SU-DHL-6 (cell line): ENCODE results near the gene IKZF2.

ENCODE experiments used
- H2AFZ ChIP-seq: fragments of 200-600 bp; sonication (generic); 2 replicates; pipeline ENCODE4 v1.6.1; 2014; ENCODE audit warnings: low read depth, mild to moderate bottlenecking, moderate library complexity, mixed read lengths, antibody characterized with exemption, low read length; ENCODE audit not compliant: severe bottlenecking
- H3F3A ChIP-seq: fragments of 200-600 bp; shearing (Covaris generic); 2 replicates; pipeline ENCODE4 v1.6.0; 2016; ENCODE audit warnings: antibody characterized with exemption, mild to moderate bottlenecking; ENCODE audit not compliant: insufficient read depth
- H3K27ac ChIP-seq: fragments of 200-600 bp; sonication (generic); 2 replicates; pipeline ENCODE4 v1.5.1; 2016; ENCODE audit warnings: low read depth, mild to moderate bottlenecking, low read length, moderate library complexity, mixed read lengths
- H3K27me3 ChIP-seq: fragments of 200-600 bp; sonication (generic), shearing (Covaris generic); 2 replicates; pipeline ENCODE4 v1.6.0; 2014; ENCODE audit warnings: mild to moderate bottlenecking, low read length
- H3K36me3 ChIP-seq: fragments of 200-600 bp; sonication (generic); 2 replicates; pipeline ENCODE4 v1.6.1; 2014; ENCODE audit warnings: mild to moderate bottlenecking, low read length, mixed read lengths
- H3K4me2 ChIP-seq: fragments of 300-600, 200-600 bp; shearing (Covaris generic), sonication (generic); 2 replicates; pipeline ENCODE4 v1.6.0; 2014; ENCODE audit warnings: low read length, low read depth, mild to moderate bottlenecking; ENCODE audit not compliant: poor library complexity, severe bottlenecking
- H3K4me3 ChIP-seq: fragments of 200-600 bp; sonication (generic); 2 replicates; pipeline ENCODE4 v1.5.1; 2014; ENCODE audit warnings: antibody characterized with exemption, low read length, mild to moderate bottlenecking, mixed read lengths; ENCODE audit not compliant: insufficient read depth, poor library complexity, severe bottlenecking
- H3K79me2 ChIP-seq: fragments of 200-600 bp; sonication (generic); 2 replicates; pipeline ENCODE4 v1.6.1; 2014; ENCODE audit warnings: mild to moderate bottlenecking, low read length, moderate library complexity; ENCODE audit not compliant: insufficient read depth
- H3K9ac ChIP-seq: fragments of 200-600 bp; sonication (generic); 2 replicates; pipeline ENCODE4 v1.7.0; 2014; ENCODE audit warnings: mild to moderate bottlenecking, low read length
- H3K9me2 ChIP-seq: fragments of 200-600 bp; sonication (generic); replicated peaks from 2 replicates; pipeline ENCODE4 v1.6.1; 2014; ENCODE audit warnings: low read length; ENCODE audit not compliant: insufficient read depth
- H3K9me3 ChIP-seq: fragments of 200-600 bp; sonication (generic); 2 replicates; pipeline ENCODE4 v1.6.1; 2014; ENCODE audit warnings: low read length, mixed read lengths; ENCODE audit not compliant: insufficient read depth
- H4K20me1 ChIP-seq: fragments of 200-600 bp; sonication (generic); 2 replicates; pipeline ENCODE4 v1.6.1; 2014; ENCODE audit warnings: low read depth, mild to moderate bottlenecking, antibody characterized with exemption, low read length, moderate library complexity, mixed read lengths
- EZH2phosphoT487 ChIP-seq: fragments of 200-600 bp; sonication (generic), shearing (Covaris generic); conservative IDR thresholded peaks from 2 replicates; pipeline ENCODE4 v1.6.1; 2018; ENCODE audit warnings: mild to moderate bottlenecking, antibody characterized with exemption, low read length, moderate library complexity, mixed read lengths
- TF ChIP-seq, protein P1 (sequence below): fragments of 200-600 bp; sonication (generic); IDR thresholded peaks from one replicate; pipeline ENCODE4 v1.5.1; 2017; ENCODE audit warnings: antibody characterized with exemption, mild to moderate bottlenecking, low read length, moderate library complexity; ENCODE audit not compliant: insufficient read depth, poor library complexity, severe bottlenecking

Gene IKZF2

DNA sequence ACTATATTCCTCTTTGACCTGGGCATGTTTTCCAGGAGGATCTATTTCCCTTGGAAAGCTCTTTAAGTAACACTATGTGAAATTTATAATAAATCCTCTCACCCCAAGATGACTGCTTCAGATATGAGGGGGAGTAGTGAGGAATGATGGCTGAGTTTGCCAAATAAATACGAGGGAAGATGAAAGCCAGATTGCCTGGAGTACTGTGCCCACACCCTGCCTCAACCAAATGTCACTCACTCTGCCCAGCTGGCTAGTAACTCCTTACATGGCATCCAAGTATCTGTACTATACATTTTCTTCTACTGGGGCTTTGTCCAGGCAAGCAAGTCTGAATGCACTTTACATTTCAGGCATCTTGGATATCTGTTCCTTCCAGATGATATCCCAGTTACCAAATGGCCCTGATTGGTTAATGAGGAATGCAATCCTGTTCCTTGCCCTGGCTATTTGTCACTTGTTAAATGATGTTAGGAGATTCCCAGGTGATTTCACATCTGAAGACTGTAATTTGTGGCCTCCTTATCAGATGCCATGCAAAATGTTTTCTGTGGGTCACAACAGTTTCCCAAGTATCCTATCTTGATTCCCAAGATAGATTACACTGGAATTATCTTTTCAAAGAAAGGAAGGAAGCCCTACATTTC, 191.8 kb downstream of the IKZF2 start:
- Histone ChIP-seq H3K27me3 (no peaks in the 10 kb centered on the region), H4K20me1 (no peaks in the 10 kb centered on the region), H3K9me2 (no peaks in the 10 kb centered on the region), H3K9ac (no peak overlapping the region), H3K36me3 (0 out of 2 replicates have a peak, but pooled peaks cover 8% of the 10 kb centered on the region), H3K4me3 (no peak overlapping the region), H3K27ac (no peak overlapping the region), H2AFZ (no peak overlapping the region), H3F3A (no peaks in the 10 kb centered on the region), H3K9me3 (no peaks in the 10 kb centered on the region), H3K4me2 (no peak overlapping the region), H3K79me2 (no peaks in the 10 kb centered on the region)
- no peak for TF ChIP-seq EZH2phosphoT487
- TF ChIP-seq, protein P1, sequence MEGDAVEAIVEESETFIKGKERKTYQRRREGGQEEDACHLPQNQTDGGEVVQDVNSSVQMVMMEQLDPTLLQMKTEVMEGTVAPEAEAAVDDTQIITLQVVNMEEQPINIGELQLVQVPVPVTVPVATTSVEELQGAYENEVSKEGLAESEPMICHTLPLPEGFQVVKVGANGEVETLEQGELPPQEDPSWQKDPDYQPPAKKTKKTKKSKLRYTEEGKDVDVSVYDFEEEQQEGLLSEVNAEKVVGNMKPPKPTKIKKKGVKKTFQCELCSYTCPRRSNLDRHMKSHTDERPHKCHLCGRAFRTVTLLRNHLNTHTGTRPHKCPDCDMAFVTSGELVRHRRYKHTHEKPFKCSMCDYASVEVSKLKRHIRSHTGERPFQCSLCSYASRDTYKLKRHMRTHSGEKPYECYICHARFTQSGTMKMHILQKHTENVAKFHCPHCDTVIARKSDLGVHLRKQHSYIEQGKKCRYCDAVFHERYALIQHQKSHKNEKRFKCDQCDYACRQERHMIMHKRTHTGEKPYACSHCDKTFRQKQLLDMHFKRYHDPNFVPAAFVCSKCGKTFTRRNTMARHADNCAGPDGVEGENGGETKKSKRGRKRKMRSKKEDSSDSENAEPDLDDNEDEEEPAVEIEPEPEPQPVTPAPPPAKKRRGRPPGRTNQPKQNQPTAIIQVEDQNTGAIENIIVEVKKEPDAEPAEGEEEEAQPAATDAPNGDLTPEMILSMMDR: no peak

DNA sequence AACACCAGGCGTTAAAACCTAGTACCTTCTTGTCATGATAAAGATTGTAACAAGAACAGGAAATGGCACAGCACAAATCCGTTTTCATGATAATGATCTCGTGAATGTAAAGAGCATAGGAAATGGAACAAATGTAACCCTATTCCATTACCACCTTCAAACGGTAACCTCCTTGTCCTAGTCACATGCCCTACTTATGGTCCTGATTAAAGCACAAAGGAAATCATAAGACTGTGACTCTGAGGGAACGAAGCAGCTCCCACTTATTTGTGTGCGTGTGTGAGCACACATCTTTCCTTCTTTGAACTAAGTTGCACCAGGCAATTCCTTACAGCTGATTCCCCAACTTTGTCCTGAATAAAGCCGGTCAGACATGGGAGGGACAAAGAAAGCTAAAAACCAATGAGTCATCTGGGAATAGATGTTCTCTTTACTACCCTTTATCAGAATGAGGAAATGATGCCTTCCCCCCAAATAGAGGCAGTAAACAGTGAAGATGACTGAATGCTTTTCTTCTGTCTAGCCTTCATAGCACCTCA, 192.6 kb downstream of the IKZF2 start:
- no peaks in the 10 kb centered on the region for H3K9me2 ChIP-seq
- 0 out of 2 replicates have a peak, but pooled peaks cover 8% of the 10 kb centered on the region for H3K36me3 ChIP-seq
- no peaks in the 10 kb centered on the region for H3K79me2 ChIP-seq
- H3K27ac ChIP-seq: no peak overlapping the region
- H3F3A ChIP-seq: no peaks in the 10 kb centered on the region
- H4K20me1 ChIP-seq: no peaks in the 10 kb centered on the region
- H3K4me3 ChIP-seq: no peak overlapping the region
- no peak overlapping the region for H2AFZ ChIP-seq
- no peak for TF ChIP-seq EZH2phosphoT487
- TF ChIP-seq, protein P1: no peak
- no peaks in the 10 kb centered on the region for H3K9me3 ChIP-seq
- H3K27me3 ChIP-seq: no peaks in the 10 kb centered on the region
- H3K9ac ChIP-seq: no peak overlapping the region
- H3K4me2 ChIP-seq: no peak overlapping the region

DNA sequence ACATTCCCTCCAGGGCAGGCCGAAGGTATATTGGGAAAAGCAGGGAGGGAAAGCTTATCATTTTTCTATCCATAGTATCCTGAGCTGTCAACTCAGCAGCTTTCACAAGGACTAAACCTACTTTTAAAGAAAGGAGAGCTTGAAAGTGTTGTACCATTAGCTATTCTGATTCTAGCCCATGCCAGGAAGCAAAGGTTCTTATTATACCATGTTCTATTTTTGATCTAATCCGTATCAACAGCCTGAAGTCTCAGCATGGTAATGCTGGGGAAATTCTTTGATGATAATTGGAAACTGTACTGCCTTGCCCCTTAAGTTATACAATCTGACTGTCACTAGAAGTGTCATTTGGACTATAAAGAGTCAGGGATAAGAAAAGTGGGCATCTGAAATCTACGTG, 193.3 kb downstream of the IKZF2 start:
- Histone ChIP-seq H3K36me3 (0 out of 2 replicates have a peak, but pooled peaks cover 7% of the 10 kb centered on the region), H3K79me2 (no peaks in the 10 kb centered on the region), H3K9me3 (no peaks in the 10 kb centered on the region), H3F3A (no peaks in the 10 kb centered on the region), H3K27ac (no peak overlapping the region), H3K27me3 (no peaks in the 10 kb centered on the region), H2AFZ (no peak overlapping the region), H3K4me3 (no peak overlapping the region), H3K4me2 (no peak overlapping the region), H3K9ac (no peak overlapping the region), H4K20me1 (no peaks in the 10 kb centered on the region), H3K9me2 (no peaks in the 10 kb centered on the region)
- TF ChIP-seq EZH2phosphoT487: no peak
- TF ChIP-seq, protein P1: no peak
